GM21528 (cell line): ENCODE data around the gene EIF2B2.

Experiments used
- ATAC-seq: cut with Tn5 transposase; IDR thresholded peaks from one replicate; pipeline ENCODE4 v1.9.1; 2021; ENCODE audit warnings: mild to moderate bottlenecking, moderate library complexity; ENCODE audit not compliant: unreplicated experiment, low FRiP score

EIF2B2 gene

DNA sequence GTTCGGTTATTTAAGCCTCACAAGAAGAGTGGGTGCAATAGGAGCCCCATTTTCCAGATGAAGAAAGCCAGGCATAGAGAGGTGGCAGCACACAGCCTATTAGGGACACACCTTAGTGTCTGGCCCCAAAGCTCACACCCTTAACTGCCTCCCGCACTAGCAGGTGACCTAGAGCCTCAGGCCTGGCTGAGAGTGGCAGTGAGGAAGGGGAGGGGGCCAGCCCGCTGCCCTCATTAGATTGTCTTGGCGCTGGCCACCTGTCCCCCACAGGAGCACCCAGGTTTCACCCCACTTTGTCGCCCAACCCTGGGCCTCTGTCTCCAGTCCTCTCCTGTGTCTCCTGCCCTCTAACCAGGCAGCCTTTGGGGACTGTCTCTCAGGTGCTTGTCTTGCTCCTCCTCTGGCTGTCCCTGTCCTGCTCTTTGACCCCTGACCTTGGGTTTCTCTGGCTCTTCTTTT lies 28.8 kb upstream of the EIF2B2 start:
- ATAC-seq = no peak

DNA sequence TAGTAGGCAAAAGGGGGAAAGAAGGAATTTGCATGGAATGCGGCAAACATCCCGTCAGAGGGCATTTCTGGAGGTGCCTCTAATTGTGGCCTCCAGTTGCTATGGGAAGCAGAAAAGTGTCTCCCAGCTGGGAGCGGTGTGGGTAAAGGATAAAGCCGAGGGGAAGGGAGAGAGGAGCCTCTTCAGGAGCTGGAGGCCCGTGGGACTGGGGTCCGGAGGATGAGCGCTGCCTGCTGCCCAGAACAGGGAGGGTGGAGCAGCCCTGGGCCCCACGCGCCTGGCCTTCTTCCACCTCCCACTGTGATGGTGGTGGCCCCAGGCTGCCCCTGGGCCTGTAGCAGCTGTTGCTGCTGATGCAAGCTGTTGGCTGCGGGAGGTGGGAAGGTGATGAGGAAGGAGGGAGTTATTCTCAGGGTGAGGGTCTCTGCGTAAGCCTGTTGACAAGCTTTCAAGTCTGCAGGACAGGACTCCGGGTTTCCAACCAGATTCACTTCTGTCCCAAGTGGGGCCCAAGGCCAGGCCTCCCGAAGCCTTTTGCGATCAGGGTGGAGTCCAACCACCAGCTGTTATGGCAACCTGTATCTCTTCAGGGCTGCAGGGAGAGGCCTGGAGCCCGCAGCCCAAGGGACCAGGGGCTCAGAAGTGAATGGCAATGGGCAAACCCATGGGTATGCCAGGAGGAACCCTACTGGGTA lies 28.2 kb upstream of the EIF2B2 start:
- no peak for ATAC-seq

DNA sequence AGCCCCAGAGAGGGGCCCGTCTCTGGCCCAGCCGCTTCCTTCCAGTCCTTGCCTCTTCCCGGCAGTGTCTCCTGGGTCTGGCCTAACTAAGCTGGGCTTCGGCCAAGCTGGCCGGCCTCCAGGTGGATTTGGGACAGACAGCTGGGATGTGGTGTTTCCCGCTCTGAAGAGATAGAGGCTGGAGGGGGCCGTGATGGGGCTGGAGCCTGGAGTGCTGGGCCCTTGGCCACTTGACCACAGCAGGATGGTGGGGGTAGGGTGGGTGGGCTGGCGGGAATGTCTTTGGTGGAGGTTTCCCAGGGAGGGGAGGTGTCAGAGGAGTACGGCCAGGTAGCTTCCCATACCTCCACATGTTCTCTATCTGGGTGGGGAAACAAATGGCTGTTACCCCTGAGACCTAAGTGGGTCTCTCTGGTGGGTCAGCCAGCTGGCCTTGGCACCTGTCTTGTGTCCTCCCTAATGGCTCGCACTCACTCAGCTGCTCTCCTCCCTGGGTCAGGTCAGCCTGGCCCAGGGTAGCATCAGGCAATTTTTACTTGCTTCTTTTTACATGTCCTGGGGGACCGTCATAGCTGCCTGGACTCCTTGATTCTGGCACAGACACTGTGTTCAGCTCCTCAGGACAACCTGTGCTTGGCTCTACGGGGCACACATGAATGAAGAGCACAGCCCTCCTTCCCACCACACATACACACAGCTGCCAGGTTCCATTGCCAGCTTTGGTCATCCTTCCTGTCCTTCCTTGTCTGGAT lies 27.5 kb upstream of the EIF2B2 start:
- no peak for ATAC-seq

DNA sequence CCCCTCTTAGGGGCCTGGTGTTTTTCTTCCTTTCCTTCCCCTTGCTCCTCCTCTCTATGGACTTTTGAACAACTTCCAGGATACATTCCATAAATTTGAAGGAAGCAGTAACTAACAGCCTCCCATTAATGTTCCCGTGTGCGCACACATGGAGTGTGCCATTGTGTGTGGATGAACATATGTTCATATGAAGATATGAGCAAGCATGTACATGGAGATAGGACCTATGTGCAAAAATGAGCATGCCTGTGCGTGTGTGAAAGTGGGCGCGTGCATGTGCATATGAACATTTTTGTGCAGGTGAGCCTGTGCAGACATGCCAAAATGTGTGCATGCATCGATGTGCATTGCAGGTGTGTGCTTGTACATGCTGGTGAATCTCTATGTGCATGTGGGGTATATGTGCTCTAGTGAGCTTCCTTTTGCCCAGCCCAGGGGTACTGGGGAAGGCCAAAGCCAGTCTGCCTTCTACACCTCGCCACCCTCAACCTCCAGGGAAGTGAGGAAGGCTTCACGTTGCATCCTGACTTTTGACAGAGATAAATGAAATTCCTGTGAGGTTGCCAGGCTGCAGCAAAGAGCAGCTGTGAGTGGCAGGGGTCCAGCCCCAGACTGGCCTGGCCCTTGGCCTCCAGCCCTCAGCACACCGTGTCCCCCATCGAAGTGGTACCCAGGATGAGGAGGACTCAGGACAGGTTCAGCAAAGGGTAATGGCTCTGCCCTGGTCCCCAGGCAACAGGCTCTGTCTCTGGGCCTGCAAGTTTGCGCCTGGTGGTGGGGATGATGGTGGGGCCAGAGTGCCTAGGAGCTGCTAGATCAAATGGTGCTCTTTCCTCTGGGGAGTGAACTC lies 26.2 kb upstream of the EIF2B2 start:
- no peak for ATAC-seq

DNA sequence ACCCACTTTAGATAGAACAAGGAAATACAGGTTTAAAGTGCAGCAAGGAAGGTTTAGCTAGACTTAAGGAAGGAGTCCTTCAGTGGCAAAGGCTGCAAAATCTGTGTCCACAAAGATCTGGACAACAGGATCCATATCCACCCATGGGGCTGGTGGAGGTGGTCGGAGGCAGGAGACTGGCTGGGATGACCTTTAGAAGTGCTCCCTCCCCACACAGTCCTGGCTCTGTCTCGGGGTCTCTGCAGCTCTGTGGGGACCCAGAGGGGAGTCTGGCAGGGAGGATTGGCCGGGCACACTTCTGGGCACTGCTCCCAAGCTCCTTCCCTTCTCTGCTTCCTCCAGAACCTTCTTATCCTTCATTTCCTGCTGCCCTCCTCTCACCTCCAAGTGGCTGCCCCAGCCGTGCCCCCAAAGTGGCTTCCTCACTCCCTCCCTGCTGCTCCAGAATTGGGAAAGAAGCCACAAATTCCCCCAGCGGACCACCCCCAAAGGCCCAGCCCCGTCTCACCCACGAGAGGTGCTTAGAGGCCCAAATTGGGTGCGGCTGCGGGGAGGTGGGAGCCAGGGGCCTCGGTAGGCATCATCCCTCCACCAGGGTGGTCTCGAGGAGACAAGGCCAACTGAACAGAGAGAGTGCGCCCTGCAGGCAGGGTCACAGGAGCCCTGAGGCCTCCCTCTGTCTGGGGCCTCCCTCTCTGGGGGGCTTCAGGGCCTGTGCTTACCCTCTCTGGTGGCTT lies 25.4 kb upstream of the EIF2B2 start:
- no peak for ATAC-seq

DNA sequence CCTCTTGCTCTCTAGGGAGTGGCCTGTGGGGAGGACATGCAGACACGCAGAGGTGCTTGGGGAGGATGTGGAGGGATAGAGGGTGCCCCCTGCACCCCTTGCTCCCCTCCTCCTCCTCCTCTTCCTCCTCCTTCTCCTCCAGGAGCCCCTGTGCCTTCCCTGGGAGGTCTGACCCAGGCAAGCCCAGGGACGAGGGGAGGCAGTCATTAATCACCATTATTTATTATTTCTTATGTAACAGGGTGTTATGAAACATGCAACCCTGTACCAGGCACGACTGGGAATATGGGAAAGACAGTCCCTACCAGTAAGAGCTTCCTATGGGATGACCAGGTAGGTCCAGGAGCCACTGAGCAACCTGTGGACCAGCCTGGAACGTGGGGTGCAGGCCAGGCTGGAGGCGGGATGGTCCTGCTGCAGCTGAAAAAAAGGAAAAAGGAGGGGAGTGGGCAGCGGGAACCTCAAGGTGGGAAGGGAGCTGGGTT lies 24.8 kb upstream of the EIF2B2 start:
- no peak for ATAC-seq

DNA sequence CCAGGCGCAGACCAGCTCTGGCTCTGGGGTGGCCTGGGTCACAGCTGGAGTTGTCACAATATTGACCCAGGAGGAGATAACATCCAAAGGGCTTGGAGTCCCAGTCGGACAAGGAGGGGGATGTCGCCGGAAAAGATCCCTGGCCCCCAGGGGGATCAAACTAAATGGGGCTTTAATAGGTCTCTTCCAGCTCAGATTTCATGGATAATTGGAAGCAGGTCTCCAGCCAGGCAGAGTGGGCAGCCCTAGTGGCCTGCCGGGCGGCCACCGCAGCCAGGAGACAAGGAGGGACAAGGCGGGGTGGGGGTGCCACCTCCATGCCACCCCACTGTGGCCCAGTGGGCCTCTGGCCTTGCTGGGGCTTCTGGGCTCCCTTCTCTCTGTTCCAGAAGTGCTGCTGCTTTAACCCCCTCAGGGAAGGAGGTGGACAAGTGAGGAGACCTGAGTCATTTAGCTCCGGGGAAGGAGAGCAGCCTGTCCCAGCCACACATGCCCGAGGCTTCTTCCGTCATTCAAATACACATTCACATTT lies 24.2 kb upstream of the EIF2B2 start:
- ATAC-seq = no peak

DNA sequence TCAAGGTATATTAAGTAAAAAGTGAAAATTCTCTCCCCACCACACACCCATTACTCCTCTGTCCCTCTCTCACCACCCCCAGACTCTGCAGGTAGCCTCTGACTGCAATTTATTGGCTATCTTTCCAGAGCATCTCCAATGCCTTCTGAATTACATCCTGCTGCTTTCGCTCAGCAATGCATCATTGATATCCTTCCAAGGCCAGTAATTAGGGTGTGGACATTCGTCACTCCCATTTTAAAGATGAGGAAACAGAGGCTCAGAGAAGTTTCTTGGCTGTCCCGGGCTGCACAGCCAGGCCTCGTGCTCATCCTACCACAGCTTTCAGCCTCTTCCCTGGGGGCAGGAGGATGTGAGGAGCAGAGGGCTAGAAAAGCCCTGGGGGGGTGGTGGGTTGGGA lies 23.7 kb upstream of the EIF2B2 start:
- ATAC-seq = no peak

DNA sequence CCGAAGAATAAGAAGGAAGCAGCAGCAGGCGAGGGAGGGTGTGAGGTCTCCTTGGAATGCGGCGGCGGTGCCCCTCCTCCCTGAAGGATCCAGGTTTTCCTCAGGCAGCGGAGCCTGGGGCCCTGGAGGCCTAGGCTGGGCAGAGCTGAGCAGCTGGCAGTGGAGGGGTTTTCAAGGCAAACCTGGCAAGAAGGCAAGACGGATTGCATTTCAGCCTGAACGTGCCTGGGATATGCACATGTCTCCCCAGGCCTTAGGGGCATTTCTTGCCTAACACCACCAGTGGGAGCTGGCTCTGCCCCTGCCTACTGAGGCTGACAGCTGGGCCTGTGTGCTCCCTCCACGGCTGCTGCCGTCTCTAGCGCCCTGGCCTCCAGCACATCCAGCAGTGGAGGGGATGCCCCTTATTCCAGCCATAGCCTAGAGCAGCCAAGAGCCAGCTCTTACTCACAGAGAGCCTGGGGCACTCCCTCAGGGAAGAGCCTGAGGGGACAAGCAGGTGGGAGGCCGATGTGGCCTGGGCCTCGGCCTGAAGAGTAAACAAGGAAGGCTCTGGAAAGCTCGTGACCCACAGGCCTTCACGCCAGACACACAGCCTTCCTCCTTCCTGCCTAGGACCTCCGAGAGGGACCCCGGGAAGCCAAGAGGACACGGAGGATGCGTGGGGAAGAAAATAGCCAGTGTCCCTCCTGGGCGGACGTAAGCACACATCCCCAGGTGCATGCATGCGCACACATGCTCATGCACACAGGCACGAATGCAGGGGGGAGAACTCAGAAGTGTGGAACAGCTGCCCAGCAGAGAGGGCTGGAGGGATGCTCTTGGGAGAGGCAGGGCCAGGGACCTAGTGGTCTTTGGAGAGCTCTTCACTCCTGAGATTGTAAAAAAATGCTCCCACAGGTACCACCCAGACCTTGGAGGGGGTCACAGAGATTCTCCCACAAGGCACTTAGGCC lies 23.0 kb upstream of the EIF2B2 start:
- ATAC-seq = no peak

DNA sequence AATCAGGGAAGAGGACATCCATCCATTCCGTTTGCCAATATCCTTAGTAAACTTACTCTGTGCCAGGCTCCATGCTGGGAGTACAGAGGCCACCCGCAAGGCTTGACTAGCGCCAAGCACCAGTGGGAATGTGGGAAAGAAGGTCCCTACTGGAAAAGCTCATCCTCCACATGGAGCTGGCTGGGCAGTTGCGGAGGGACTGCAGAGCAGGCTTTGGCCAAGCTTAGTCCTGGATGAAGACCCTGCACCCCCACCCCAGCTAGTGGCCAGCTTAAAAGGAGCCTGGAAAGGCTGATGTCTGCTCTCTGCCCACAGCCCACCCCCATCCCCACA lies 22.4 kb upstream of the EIF2B2 start:
- no peak for ATAC-seq

DNA sequence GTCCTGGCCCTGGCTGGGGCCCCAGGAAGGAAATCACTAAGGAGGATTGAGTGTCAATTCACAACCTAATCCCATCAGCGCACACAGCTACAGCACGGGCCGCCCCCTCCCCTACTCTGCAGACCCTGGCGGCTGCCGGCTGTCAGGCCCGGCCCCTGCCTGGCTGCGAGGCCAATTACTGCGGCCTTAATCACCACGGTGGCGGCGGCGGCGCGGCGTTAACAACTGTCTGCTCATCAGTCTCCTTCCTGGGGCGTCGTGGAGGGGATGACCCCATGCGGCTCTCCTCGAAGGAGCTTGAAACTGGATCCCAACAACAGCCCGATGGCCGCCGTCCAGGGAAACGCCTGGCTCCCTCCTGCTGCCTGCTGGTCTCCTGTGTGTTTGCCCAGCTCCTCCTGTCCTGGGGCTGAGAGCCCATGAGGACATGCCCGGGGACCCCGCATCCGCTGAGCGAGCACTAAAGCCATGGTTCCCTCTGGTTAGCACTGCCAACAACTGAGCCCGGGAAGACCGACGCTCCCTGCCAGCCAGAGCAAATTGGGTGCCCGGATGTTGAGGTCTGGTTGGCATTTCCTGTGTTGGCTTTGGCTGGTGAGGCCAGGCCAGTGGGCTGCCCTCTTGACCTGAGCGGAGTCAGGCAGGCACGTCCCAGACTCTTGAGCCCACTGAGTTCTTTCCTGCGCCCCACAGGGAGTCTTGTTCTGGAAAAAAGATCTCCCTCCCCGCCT lies 21.8 kb upstream of the EIF2B2 start:
- ATAC-seq = no peak

DNA sequence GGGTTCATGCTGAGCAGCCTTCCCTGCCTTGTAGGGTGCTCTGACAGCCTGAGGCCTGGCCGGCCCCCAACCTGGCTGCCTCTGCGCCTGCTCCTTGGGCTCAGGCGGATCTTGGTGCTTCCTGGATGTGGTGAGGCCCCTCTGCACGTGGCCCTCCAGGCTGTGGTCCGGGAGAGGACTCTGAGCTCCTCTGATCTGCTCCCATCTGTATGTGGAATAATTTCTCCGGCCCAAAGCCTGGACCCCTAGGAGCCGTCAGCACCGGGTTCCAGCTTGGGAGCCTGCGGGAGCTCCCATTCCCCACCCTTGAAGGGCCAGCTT lies 21.3 kb upstream of the EIF2B2 start:
- ATAC-seq = no peak

DNA sequence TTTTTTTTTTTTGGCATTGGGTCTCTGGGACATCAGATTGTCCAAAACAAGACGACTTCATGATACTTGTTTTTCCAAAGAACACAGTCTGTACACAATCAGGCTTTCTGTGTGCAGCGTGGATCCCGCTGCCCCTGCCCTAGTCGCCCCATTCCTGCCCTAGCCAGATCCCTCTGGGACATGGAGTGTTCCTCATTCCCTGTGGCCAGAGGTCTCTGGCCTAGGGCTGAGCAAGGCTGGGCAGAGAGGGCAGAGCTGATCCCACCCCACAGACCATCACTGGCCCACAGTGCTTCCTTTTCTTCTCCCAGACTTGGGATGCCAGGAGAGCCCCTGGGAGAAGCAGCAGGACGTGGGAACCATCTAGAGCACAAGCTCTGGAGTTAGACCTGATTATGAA lies 20.9 kb upstream of the EIF2B2 start:
- ATAC-seq = no peak

DNA sequence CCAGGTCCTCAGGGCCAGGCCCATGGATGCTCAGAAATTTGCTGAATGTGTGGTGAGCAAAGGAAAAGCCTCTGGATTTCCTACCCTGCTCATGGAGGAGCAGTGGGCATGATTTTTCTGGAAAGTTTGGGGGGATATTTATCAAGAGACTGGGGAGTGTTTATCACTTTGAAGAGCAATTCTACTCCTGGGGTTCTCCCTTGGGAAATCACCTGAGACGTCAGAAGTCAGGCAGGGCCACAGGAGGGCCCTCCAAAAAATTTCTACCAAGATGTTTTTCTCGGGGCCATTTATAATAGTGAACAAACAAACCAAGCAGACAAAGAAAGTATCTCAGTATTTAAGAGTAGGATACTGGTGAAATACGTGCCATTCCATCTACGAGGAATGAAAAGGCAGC lies 20.1 kb upstream of the EIF2B2 start:
- ATAC-seq = no peak

DNA sequence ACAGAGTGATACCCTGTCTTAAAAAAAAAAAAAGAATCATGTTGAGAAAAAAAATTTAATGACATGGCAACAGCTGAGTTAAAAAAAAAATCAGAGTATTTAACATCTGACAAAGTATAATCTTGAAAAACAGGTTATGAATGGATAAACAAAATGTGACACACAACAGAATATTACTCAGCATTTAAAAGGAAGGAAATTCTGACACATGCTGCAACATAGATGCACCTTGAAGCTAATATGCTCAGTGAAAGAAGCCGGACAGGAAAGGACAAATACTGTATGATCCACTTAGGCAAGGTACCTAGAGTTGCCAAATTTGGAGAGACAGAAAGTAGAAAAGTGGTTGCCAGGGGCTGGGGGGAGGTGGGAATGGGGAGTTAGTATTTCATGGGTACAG lies 19.4 kb upstream of the EIF2B2 start:
- no peak for ATAC-seq

DNA sequence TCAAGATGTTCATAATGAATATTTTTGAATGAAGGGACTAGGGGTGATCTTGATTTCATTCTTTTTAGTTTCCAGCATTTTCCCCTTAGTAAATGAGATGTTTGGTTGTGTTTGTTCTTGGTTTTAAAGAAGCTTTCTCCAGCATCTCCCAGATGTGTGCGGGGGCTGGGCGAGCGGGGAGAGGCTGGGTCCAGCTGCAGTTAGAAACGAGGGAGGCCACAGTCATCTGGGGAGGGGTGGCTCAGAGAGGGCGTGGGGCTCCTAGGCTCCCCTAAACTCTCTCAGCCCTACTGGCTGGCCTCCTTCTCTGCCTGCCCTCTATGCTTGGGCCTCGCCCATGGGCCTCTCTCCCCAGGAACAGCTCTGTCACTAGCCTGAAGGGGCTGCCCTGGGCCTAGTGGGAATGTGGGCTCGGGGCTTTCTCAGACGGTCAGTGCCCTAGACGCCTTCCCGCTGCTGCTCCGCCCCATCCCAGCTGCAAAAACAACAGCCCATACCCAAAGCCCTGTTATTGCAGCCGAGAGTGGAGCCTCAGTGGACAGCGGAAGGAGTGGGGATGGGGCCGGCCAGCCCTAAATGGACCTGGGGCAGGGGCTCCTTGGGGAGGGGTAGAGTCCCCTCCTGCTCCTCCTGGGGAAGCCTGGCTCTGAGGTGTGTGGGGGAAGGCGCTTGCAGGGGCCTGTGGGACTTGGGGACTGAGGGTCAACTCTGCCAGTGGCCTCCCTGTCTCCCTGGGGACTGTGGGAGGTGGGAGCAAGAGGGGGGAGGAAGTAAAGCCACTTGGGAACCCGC lies 18.3 kb upstream of the EIF2B2 start:
- ATAC-seq = no peak

DNA sequence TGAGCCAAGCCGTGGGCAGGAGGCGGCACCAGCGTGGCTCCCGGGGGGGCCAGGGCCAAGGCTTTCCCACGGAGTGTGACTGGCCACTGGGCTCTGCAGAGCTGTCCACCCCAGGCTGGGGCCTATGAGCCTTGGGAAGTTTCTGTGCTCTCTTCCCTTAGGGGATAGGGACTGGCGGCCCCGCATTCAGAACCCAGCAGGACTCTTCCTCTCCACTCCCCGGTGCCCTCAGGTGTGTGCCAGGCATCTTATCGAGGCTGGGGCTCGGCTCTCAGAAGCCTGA lies 17.8 kb upstream of the EIF2B2 start:
- no peak for ATAC-seq

DNA sequence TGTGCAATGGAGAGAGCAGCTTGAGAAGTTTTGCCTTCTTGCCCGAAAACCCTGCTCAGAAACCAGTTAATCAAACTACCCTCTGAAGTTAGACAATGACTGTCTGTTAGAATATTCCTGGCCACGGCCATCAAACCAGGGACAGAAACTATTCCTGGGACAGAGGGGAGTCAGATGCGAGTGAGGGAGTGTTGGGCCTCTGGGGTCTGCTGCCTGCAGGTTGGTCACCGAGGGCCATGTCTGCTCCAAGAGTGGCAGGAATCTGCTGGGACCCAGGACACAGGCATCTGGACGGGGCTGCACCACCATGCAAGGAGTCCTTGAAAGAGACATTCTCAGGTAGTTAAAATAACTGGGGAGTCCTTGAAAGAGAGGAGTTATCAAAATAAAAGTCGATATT lies 16.9 kb upstream of the EIF2B2 start:
- no peak for ATAC-seq
